Amniotic epithelial cell (primary cell): Measurements from ENCODE around the gene FGF9.

Experiments used
- DNase-seq: peaks from one replicate; pipeline ENCODE4 v3.0.0-alpha.2; 2010; ENCODE audit warnings: low read depth

FGF9 gene

GRCh38 chr13:21674490-21675009 lies 3.7 kb downstream of the FGF9 start:
- DNase-seq: no peak

- DNase-seq: no peak
These were observed 4.5 kb downstream of the FGF9 start for GRCh38 chr13:21675095-21675991.

- no peak for DNase-seq
These were observed 5.7 kb downstream of the FGF9 start for GRCh38 chr13:21676611-21677021.

DNA sequence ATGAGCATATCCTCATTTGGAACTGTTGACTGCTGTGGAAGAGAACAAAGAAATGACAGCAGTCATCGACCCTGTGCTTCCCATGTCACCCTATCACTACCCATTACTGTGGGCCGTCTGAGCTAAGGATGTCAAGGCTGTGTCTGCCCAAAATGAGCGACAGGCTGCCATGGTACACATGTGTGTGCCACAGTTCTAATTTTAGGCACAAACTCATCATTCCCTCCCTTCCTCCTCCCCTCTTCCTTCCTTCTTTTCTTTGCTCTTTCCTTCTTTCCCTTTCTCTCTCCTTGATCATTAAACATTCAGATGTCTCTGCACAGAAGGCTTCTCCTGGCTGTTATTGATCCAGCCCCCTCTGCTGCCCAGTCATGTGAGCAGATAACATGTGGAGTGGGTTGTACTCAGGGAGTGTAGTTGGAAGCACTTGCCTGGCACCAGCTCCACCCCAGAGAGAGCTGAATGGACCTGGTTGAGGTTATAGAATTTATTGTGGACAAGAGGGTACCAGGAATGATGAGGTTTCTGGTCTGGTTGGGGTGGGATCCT lies 6.3 kb downstream of the FGF9 start:
- DNase-seq: no peak

GRCh38 chr13:21683034-21683733 lies 12.3 kb downstream of the FGF9 start:
- peak; percentile 81 for DNase-seq

- DNase-seq: peak; percentile 44
These were observed 13.7 kb downstream of the FGF9 start for GRCh38 chr13:21684576-21684975.

DNA sequence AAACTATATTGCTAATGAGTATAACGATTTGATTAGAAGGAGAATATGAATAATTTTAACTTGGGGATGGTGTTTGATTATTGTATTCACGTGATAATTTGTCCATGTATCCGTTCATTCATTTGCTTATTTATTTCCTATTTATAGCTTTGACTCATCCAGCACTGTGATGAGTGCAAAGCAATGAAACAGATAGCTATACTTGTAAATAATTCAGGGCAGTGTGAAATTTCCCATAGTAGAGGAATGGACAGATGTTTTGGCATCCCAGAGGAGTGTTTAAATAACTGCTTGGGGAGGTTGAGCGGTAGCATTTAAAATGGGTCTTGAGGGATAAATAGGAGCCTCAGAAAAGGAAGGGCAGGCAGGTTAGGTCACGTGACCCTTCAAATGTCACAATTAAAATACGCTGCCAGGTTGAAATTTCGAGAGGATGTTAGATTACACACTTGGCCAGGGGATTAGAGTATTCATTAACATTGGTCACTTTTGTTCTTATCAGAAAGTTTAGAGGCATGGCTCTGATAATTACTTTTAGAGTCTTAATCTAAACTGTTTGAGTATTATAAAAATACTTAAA lies 14.7 kb downstream of the FGF9 start:
- DNase-seq: no peak

- no peak for DNase-seq
These were observed 16.0 kb downstream of the FGF9 start for GRCh38 chr13:21686751-21687391.

DNA sequence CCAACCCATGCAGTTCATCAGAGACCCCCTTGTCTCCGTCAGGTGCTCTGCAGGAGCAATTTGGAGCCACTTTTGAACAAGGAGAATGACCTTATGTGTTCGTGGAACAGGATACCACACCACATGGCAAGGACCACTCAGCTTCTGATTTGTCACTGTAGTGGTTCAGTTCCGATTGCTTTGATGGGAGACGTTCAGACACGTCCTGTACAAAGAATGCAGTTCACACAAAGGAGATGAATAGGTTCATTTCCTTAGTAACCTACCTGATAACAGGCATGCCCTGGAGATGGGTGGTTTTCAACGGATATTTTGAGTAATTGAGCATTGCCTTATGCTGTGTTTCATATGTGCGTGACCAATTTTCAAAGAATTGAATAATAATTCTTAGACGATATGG lies 17.2 kb downstream of the FGF9 start:
- no peak for DNase-seq

DNA sequence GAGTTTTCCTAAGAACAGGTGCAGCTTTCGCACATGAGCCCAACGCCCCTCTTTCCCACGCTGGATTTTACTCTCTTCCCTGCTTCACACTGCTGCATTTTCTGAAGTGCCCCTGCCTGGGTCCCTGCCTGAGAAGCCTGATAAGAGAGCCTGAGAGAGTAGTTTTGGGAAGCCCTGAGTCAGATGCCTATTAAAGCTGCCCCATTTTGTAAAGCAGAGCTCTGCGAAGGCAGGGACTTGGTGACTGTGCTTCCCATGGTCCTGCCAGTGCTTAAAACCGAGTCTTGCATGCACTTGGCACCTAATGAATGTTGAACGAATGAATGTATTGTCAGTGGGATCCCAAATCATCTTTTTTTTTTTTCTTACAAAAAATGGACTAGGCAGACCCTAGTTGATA lies 18.2 kb downstream of the FGF9 start:
- DNase-seq: no peak

DNA sequence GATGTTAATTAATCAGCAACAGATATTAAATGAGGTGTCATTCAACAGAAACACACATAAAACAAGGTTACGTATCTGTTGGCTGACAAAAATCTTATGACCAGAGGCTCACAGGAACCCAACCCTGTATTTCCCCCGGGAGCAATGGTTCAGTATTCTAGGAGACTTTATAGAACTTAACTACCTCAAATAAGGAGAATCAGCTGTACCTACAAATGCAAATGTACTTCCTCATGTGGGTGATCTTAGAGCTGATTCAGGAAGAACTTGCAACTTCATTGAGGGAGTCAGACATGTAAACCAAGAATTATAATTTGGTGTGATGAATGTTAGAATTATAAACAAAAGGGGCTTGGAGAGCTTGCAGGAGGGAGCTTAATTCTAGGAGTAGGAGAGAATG lies 20.1 kb downstream of the FGF9 start:
- no peak for DNase-seq

GRCh38 chr13:21691500-21691899 lies 20.6 kb downstream of the FGF9 start:
- DNase-seq: no peak

- DNase-seq: no peak
These were observed 21.1 kb downstream of the FGF9 start for GRCh38 chr13:21691928-21692327.

GRCh38 chr13:21694831-21695230 lies 24.0 kb downstream of the FGF9 start:
- DNase-seq: no peak

DNA sequence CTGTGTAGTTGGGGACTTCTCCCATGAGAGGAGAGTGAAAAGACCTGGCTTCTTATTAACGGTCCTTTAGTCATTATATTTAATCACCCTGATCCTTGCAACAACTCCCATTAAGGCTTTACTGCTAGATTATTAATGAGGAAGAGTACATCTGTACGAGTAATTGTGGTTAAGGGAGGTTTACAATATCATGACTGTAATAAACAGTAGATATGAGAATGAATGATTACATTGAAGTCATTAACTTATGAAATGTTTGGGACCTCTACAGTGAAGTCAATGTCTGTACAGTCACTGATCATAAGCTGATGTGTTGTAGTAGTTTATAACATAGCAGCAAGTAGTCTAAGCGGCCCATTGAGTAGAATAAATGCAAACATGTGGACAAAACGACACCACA lies 24.7 kb downstream of the FGF9 start:
- peak; percentile 50 for DNase-seq

GRCh38 chr13:21696865-21697448 lies 26.1 kb downstream of the FGF9 start:
- peak; percentile 33 for DNase-seq

DNA sequence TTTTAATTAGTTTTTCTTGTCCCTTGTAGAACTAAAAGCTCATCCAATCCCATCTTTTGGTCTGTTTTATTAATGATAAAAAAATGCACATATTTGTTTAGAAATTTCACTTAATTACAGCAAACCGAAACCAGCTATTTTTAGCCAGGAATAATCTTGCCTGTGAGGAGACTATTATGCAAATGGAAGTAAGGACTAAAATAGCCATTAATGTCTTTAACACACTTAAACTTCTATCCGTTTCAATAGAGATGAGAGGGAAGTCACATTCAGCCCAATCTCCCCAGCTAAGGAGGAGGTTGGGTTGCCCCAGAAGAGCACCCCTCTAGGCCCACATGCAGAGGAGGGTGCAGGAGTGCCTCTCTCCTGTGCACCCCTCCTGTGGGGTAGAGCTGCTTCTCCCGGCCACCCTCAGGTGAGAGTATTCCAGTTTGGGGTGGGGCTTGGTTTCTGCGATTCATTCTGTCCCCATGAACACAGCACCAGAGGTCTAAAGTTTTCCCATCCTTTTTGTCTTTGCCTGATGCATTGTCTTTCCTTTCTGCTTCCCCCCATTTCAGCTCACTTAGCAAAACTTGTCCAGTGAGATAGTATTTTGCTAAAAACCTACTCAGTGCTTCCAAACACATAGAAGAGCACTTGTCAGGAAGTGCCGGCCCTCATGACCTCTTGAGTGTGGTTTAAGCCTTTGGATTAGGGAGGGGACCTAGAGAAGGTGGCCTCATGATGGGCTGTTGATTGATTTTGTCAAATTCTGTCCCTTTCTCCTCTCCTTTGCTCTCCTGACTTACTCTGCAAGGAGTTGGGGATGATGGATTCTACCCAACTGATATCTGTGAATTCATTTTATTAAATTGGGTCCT lies 28.2 kb downstream of the FGF9 start:
- no peak for DNase-seq

GRCh38 chr13:21701460-21701859 lies 30.6 kb downstream of the FGF9 start:
- no peak for DNase-seq

- no peak for DNase-seq
These were observed 33.0 kb downstream of the FGF9 start for GRCh38 chr13:21703846-21704245.

DNA sequence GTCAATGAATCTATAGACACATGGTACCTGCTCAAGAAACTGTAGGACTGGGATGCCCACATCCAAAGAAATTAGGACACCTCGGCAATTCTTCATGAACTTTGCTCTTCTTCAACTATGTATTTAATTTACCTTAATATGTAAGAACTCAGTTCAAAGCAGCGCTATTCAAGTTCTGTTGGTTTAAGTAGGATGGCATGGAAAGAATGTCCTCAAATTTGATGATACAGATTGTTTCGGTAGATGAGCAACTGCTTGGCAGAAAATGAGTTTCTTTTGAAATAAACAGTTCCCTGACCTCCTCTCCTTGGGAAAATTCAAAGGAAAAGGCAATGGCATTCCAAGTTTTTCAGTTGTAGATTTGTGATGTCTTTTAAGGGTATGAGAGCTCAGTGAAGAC lies 36.7 kb downstream of the FGF9 start:
- no peak for DNase-seq

- DNase-seq: no peak
These were observed 38.8 kb downstream of the FGF9 start for GRCh38 chr13:21709697-21710096.
